Glutamatergic neuron (in vitro differentiated cells): Measurements from ENCODE around the gene GRIK5. TPM values are rescaled to one million over a fixed set of nuclear protein-coding genes. Genes with fewer than 3 reads are reported as not detected.

Experiments
- DNase-seq: peaks from one replicate; pipeline ENCODE4 v3.0.0; 2022
- H3K27ac Mint-ChIP-seq: one replicate; pipeline ENCODE4 v1.8.0; 2020; ENCODE audit warnings: mild to moderate bottlenecking, mixed read lengths, inconsistent platforms; ENCODE audit not compliant: unreplicated experiment
- H3K27me3 Mint-ChIP-seq: one replicate; pipeline ENCODE4 v1.8.0; 2020; ENCODE audit warnings: mild to moderate bottlenecking, moderate library complexity, mixed read lengths, inconsistent platforms; ENCODE audit not compliant: unreplicated experiment
- H3K36me3 Mint-ChIP-seq: one replicate; pipeline ENCODE4 v1.8.0; 2020; ENCODE audit warnings: mild to moderate bottlenecking, mixed read lengths, inconsistent platforms; ENCODE audit not compliant: unreplicated experiment
- H3K4me1 Mint-ChIP-seq: one replicate; pipeline ENCODE4 v1.8.0; 2020; ENCODE audit warnings: mild to moderate bottlenecking, low read depth, mixed read lengths, inconsistent platforms; ENCODE audit not compliant: unreplicated experiment
- H3K4me3 Mint-ChIP-seq: one replicate; pipeline ENCODE4 v1.8.0; 2020; ENCODE audit warnings: mild to moderate bottlenecking, mixed read lengths, inconsistent platforms; ENCODE audit not compliant: unreplicated experiment
- H3K9me3 Mint-ChIP-seq: one replicate; pipeline ENCODE4 v1.8.0; 2020; ENCODE audit warnings: mild to moderate bottlenecking, moderate library complexity, mixed read lengths, inconsistent platforms; ENCODE audit not compliant: unreplicated experiment
- CTCF ChIP-seq: fragments of 200-600 bp; sonication (generic); IDR thresholded peaks from one replicate; pipeline ENCODE4 v1.5.0; 2021; ENCODE audit not compliant: partially characterized antibody, unreplicated experiment
- total RNA-seq: library from RNA; stranded (reverse); fragmentation: NEBNext Ultra II Directional; extraction: Animal tissue kit (Norgen Biotek cat#: 25700); gene quantifications from one replicate; pipeline ENCODE4 v1.2.1, GENCODE V29; 2021; ENCODE audit not compliant: unreplicated experiment

GRIK5 gene
- total RNA-seq, 1 donor from 2014 or later = 79.1 TPM

DNA sequence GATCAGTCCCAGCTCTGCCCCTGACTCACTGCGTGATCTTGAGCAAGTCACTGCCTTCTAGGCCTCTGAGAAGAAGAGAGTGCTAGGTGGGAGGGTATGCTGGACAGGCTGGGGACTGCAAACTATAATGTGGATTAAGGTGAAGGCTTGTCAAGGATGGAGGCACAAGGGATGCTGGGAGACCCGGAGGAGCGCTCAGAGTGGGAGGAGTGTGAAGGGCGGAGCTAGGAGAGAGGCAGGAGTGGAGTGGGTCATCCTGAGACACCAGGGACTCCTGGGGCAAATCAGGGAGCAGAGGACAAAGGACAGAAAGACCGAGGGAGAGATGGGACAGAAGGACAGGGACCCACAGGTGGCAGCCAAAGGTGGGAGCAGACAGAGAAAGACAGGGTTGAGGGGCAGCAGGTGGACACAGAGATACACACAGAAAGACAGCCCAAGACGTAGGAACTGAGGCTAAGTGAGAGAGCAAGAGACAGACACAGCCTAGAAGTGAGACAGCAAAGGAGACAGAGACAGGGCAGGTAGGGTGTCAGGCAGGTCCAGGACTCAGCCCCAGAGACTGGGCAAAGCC is 2.6 kb downstream of the GRIK5 start:
- Mint-ChIP-seq H3K4me1 (peaks cover 8% of the 10 kb centered on the region), H3K9me3 (peaks cover 10% of the 10 kb centered on the region), H3K4me3 (no peak overlapping the region), H3K27ac (no peak overlapping the region), H3K27me3 (peaks cover 12% of the 10 kb centered on the region), H3K36me3 (peaks cover 21% of the 10 kb centered on the region)
- no peak for TF ChIP-seq CTCF
- DNase-seq = no peak

GRCh38 chr19:42066075-42066754 is 3.8 kb downstream of the GRIK5 start:
- H3K4me1 Mint-ChIP-seq = peaks cover 8% of the 10 kb centered on the region
- peaks cover 10% of the 10 kb centered on the region for H3K9me3 Mint-ChIP-seq
- TF ChIP-seq CTCF = no peak
- DNase-seq = peak; percentile 77
- peaks cover 10% of the 10 kb centered on the region for H3K27me3 Mint-ChIP-seq
- peaks cover 31% of the 10 kb centered on the region for H3K36me3 Mint-ChIP-seq
- no peak overlapping the region for H3K4me3 Mint-ChIP-seq
- H3K27ac Mint-ChIP-seq = peak overlapping the region; percentile 48

GRCh38 chr19:42065511-42065910 is 4.5 kb downstream of the GRIK5 start:
- Mint-ChIP-seq H3K4me1 (peaks cover 5% of the 10 kb centered on the region), H3K9me3 (peaks cover 12% of the 10 kb centered on the region), H3K27me3 (peaks cover 8% of the 10 kb centered on the region), H3K36me3 (peaks cover 30% of the 10 kb centered on the region), H3K4me3 (no peak overlapping the region), H3K27ac (peak overlapping the region; percentile 48)
- TF ChIP-seq CTCF = no peak
- no peak for DNase-seq

DNA sequence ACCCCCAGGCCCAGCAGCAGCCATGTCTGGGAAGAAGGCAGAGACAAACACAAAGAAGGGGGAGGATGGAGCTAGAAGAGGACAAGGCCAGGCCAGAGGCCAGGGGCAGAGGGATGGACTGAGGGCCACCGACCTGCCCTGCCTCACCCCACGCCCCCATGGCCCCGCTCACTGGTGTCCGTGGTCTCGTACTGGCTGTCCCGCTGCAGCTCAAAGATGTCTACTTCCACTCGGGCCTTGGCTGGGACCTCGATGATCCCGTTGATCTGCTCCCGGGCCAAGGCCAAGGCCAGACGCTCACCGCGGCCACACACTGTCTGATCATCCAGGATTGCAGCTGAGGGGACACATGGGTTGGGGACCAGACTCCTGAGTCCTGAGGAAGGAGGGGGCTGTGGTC is 5.0 kb downstream of the GRIK5 start:
- no peak overlapping the region for H3K4me3 Mint-ChIP-seq
- no peak overlapping the region for H3K27ac Mint-ChIP-seq
- no peak for DNase-seq
- peaks cover 2% of the 10 kb centered on the region for H3K4me1 Mint-ChIP-seq
- H3K27me3 Mint-ChIP-seq = peaks cover 8% of the 10 kb centered on the region
- H3K9me3 Mint-ChIP-seq = peaks cover 12% of the 10 kb centered on the region
- TF ChIP-seq CTCF = no peak
- H3K36me3 Mint-ChIP-seq = peaks cover 27% of the 10 kb centered on the region

DNA sequence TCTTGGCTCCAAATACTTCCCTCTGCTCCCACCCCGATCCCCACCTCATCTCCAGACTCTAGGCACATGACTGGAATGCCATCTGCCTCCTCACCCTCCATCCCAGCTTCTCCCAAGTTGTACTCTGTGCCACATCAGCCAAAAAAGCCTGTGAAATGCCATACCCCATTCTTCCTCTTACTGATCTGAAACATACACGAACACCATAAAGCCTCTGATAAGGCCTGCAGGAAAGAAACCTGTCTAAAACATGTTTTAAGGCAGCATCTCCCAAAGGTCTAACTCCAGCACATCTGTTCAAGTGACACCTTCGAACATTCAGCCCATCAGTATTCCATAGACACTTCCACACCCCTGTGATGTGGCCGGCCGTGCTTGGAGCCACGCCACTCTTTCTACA is 5.6 kb downstream of the GRIK5 start:
- Mint-ChIP-seq H3K27me3 (peaks cover 12% of the 10 kb centered on the region), H3K4me3 (peak overlapping the region; percentile 47), H3K4me1 (peaks cover 2% of the 10 kb centered on the region), H3K36me3 (peaks cover 27% of the 10 kb centered on the region), H3K9me3 (peaks cover 15% of the 10 kb centered on the region), H3K27ac (peak overlapping the region; percentile 64)
- DNase-seq = no peak
- no peak for TF ChIP-seq CTCF
